ENCODE data around the gene TCP10L. TPM values are rescaled to one million over a fixed set of nuclear protein-coding genes. Genes with fewer than 3 reads are reported as not detected.

Gene TCP10L
- total and polyA plus RNA-seq, 10 of the 15 experiments (the other 5 are each of a cell fraction or from before 2014, with no cell fraction given) = 0.11 to 0.45 (median 0.19) TPM; not detected in 3

GRCh38 chr21:32558106-32558505, 27.2 kb downstream of the TCP10L start:
- ChIA-PET CTCF (no interaction called here), POLR2A (no interaction called here)
- WGBS (ENCODE audit: insufficient coverage, insufficient replicate concordance, low lambda C conversion rate, missing lambda C conversion rate) = 7% methylated on average over 3 of the region's 3 CpGs

More at GRCh38 chr21:32558106-32558505, 27.2 kb downstream of the TCP10L start:
- DNase-seq (ENCODE audit: low read depth, low spot score) (no peak), FAIRE-seq (no peak), ATAC-seq (no peak)
- Histone ChIP-seq H3K4me3 (no peak overlapping the region), H3K9ac (ENCODE audit: control insufficient read depth, insufficient read depth, low read length) (no peak overlapping the region), H3K36me3 (ENCODE audit: control insufficient read depth in 2 of 2, insufficient read depth in 2 of 2, low read length in 1 of 2) (no peaks in the 10 kb centered on the region), H3K27me3 (replicated peaks in 1 of 2; ENCODE audit: control insufficient read depth in 2 of 2, insufficient read depth in 2 of 2, low read length in 1 of 2) (no peaks in the 10 kb centered on the region), H3K4me2 (ENCODE audit: control insufficient read depth, insufficient read depth) (no peak overlapping the region), H3K4me1 (ENCODE audit: control insufficient read depth, insufficient read depth, low read length) (no peaks in the 10 kb centered on the region), H3K27ac (ENCODE audit: control insufficient read depth, insufficient read depth) (no peak overlapping the region), H3K79me2 (ENCODE audit: control insufficient read depth, insufficient read depth, low read length) (no peaks in the 10 kb centered on the region), H3K9me3 (replicated peaks; ENCODE audit: control insufficient read depth, insufficient read depth, low read length) (no peaks in the 10 kb centered on the region), H2AFZ (ENCODE audit: control insufficient read depth, low read depth, low read length) (no peak overlapping the region), H4K20me1 (ENCODE audit: control insufficient read depth, insufficient read depth) (no peaks in the 10 kb centered on the region)
- intact Hi-C loops (cut with micrococcal nuclease; ENCODE audit: unreplicated experiment) = no loop called here
- ChIA-PET SMC1A (ENCODE audit: uncharacterized antibody, unreplicated experiment) (interaction anchor here (1.5 kb wide), 1 partner anchor 11 kb away, joined by 3 read pairs; no protein-coding TSS in a partner anchor), RAD21 (ENCODE audit: unreplicated experiment) (interaction anchor here (0.7 kb wide), 1 partner anchor 156 kb away, joined by 3 read pairs; no protein-coding TSS in a partner anchor)
- BruUV-seq (replicated peaks) = no TSS peak
- TF ChIP-seq BCL11A (IDR thresholded peaks at IDR 0.05; ENCODE audit: low read depth, low read length) = no peak
- TF ChIP-seq NR2C2 (IDR thresholded peaks at IDR 0.05; ENCODE audit: borderline replicate concordance, control insufficient read depth, insufficient read length, low read depth) = no peak
- no peak for TF ChIP-seq BRCA1 (IDR thresholded peaks at IDR 0.05; ENCODE audit: low read depth, low read length)
- no peak for TF ChIP-seq NFYA (IDR thresholded peaks at IDR 0.05; ENCODE audit: borderline replicate concordance, low read depth, low read length)
- TF ChIP-seq MEF2B (IDR thresholded peaks at IDR 0.05; ENCODE audit: partially characterized antibody, poor library complexity, severe bottlenecking) = no peak
- no peak for TF ChIP-seq NFYB (IDR thresholded peaks at IDR 0.05; ENCODE audit: insufficient read depth, low read depth, low read length)
- no peak for TF ChIP-seq POLR2A (IDR thresholded peaks at IDR 0.05; ENCODE audit: low read depth, low read length)
- no peak for TF ChIP-seq RAD21 (IDR thresholded peaks at IDR 0.05; ENCODE audit: insufficient read depth, low read depth, low read length)
- no peak for TF ChIP-seq RBBP5 (conservative IDR thresholded peaks at IDR 0.05)
- TF ChIP-seq YY1 (IDR thresholded peaks at IDR 0.05; ENCODE audit: low read depth, low read length) = no peak
- no peak for TF ChIP-seq CEBPZ (IDR thresholded peaks at IDR 0.05; ENCODE audit: low read depth, low read length)
- no peak for TF ChIP-seq PAX8 (IDR thresholded peaks at IDR 0.05)
- in situ Hi-C loops (cut with MboI) = no loop called here
